ENCODE results near the gene AATF.

Gene AATF

DNA sequence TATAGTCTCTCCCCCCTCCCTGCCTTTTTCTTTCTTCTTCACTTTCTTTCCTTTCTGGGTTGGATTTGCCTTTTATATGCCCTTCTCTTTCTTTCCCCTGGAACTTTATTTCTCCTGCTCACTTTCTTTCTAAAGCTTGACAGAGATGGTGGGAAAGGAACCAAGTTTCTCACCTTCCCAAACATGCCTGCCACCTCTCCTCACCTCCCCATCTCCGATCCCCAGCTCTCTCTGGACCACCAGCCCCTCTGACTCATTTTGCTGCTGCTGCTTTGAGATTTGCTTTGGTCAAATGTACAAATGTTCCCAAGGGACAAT lies 18.2 kb upstream of the AATF start:
- in situ Hi-C loops (cut with HindIII; ENCODE audit: low sequenced_read_pairs) = loop anchor here (10.0 kb wide), 1 partner anchor 46 kb away; no protein-coding TSS in a partner anchor

DNA sequence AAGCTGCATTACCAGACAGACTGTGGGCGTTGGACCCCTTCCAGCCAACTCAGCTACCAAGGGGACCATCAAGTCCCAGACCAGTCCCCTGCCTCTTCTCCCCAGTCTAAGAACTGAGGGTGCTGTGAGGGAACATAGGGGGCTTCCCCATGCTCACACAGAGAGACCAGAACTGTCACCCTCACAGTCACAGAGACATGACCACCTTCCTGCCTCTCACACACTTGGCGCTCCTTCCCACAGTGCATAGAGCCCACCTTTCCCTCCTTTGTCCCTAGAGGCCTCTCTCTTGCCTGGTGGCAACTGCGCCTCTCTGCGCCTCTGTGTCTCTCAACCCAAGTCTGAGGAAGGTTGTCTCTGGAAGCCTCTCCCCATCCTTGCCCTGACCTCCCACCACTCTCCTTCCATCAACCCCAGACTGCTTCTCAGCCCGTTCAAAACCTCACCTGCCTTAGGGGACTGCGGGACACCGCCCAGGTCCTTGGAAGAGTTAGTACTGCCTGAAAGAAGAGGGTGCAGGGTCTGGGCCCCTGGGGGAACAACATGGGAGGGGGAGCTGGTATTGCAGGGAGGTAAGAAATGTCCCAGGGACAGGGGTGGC lies 17.6 kb upstream of the AATF start:
- in situ Hi-C loops (cut with HindIII; ENCODE audit: low sequenced_read_pairs) = loop anchor here (10.0 kb wide), 1 partner anchor 46 kb away; no protein-coding TSS in a partner anchor

DNA sequence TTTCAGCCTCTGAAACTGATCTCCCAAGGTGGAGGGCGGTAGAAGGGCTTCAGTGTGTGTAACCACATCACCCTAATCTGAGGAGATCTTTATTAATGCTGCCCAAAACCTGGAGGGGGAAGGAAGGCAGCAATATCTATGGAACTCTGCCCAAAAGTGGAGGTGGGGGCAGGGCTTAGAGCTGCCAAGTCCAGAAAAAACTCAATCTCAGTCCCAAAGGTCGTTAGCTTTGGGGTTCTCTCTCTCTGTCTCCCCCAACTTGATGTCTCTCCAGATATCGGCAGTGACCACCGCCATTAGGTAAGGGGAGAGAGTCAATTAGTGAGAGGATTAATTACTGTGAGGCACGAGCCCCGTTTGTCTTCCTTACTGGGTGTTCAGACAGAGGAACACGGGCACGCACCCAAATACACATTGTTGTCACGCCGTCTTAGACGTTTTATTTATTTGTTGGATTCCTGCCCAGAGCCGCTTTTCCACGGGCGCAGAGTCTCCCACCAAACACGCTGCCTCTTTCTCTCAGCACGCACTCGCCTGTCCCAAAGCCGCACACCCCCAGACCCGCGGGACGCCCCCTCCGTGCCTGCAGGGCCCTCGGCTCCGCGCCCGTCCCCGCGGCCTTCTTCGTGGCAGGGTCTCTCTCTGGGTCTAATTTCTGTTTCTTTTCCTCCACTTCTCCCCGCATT lies 16.9 kb upstream of the AATF start:
- in situ Hi-C loops (cut with HindIII; ENCODE audit: low sequenced_read_pairs) = loop anchor here (10.0 kb wide), 1 partner anchor 47 kb away; no protein-coding TSS in a partner anchor

DNA sequence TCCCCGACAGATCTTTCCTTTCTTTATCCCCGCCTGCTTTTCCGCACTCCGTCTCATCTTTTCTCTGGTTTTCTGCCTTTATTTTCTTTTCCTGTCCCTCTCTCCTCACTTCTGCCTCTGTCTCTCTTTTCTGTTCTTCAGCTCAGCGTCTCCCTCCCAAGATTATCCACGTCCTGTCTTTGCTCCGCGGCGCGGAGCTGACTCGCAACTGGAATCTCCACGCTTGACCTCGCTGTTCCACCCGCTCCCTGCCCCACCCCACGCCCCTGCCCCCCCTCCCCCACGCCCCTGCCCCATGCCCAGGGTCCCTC lies 16.4 kb upstream of the AATF start:
- in situ Hi-C loops (cut with HindIII; ENCODE audit: low sequenced_read_pairs) = loop anchor here (10.0 kb wide), 1 partner anchor 48 kb away; no protein-coding TSS in a partner anchor

DNA sequence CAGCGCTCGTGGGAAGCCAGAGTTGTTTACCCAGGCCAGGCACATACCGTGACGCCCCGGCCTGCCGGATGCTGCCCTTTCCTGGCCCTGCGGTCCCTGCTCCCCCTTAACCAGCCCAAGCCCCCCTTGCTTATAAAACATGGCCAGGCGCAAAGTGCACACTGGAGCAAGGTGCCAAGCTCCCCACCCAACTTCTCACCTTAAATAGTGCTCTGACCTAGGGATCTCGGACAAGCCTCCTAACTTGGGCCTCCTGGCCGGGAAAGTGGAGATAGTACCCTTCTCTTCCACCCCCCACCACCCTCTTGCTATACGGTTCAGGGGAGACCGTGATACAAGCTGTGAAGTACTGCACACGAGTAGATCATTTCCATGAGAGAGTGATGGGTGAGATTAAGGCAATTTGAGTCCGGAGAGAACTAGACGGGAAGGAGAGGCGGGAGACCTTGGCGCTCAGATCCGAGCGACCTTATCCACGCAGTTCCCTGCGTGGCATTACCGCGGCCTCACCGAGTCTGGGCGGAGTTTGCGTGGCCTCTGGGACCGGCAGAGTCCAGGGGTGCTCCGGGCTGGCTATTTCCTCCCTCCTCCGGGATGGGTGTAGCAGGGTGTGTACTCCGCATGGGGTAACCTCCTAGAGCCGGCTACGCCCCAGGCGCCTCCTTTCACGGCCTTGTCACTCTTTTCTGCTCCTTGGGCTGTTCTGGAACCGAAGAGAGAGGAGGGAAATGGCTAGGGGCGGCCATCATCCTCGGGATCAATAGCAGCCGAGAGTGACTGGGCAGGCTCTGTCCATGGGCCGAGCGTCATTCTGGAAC lies 15.9 kb upstream of the AATF start:
- in situ Hi-C loops (cut with HindIII; ENCODE audit: low sequenced_read_pairs) = loop anchor here (10.0 kb wide), 1 partner anchor 48 kb away; no protein-coding TSS in a partner anchor

DNA sequence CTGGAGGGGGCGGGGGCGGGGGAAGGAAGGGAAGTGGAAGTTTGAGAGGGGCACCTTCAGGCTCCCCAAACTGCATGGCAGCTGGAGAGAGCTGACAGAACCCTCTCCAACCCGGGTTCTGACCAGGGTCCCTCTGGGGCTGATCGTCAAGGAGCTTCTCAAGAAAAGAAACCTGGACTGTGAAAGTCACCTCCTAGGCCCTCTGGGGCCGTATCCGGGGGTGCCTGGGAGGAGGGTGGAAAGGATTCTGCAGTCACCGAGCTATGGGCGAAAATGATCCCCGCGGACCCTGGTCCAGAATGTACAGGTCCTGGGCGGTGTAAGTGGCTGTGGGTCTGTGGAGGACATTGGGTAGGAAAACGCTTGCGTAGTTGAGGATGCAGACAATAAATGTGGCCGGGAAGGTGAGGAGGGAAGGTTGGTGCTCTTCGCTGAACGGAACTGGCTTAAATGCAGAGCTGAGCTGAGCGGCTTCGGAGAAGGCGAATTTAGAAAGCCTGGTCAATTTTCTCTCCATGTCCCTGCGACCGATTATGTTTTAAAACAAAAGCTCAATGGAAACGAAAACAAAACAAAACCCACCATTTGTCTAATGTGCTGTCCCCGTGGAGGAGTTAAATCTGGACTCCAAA lies 15.1 kb upstream of the AATF start:
- in situ Hi-C loops (cut with HindIII; ENCODE audit: low sequenced_read_pairs) = loop anchor here (10.0 kb wide), 1 partner anchor 49 kb away; no protein-coding TSS in a partner anchor

- in situ Hi-C loops (cut with HindIII; ENCODE audit: low sequenced_read_pairs) = loop anchor here (10.0 kb wide), 1 partner anchor 49 kb away; no protein-coding TSS in a partner anchor
Measured at GRCh38 chr17:36934144-36934691, 14.5 kb upstream of the AATF start.

GRCh38 chr17:36934692-36935630 lies 13.8 kb upstream of the AATF start:
- in situ Hi-C loops (cut with HindIII; ENCODE audit: low sequenced_read_pairs) = loop anchor here (5.0 to 10.0 kb wide), 2 partner anchors 50 to 73 kb away; no protein-coding TSS in a partner anchor

GRCh38 chr17:36935671-36936454 lies 12.9 kb upstream of the AATF start:
- in situ Hi-C loops (cut with HindIII; ENCODE audit: low sequenced_read_pairs) = loop anchor here (5.0 to 10.0 kb wide), 2 partner anchors 51 to 74 kb away; no protein-coding TSS in a partner anchor

DNA sequence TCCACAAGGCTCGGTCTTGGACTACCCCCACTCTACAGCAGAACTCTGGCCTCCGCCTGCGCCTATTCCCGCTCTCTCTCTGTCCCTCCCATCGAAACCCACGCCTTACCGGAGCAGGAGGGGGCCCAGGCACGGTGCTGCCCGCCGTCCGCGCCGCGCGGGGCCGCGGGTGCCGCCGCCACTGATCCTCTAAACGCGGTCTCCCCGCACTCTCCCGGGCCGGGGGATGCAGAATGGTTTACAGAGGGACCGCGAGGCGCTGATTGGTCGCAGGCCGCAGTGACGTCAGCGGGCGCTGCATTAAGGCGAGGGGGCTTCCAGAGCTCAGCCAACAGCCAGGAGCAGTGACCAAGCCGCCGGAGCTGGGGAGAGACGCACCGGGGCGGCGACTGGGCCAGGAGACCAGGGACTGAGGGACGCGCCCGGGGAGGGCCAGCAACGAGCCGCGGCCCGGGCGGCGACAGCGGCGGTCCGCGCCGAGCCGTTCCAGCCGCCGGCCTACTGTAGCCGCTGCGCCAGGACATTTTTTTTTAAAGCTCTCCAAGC lies 12.2 kb upstream of the AATF start:
- in situ Hi-C loops (cut with HindIII; ENCODE audit: low sequenced_read_pairs) = loop anchor here (5.0 to 10.0 kb wide), 2 partner anchors 52 to 74 kb away; no protein-coding TSS in a partner anchor

- in situ Hi-C loops (cut with HindIII; ENCODE audit: low sequenced_read_pairs) = loop anchor here (5.0 to 10.0 kb wide), 2 partner anchors 52 to 75 kb away; no protein-coding TSS in a partner anchor
Measured at GRCh38 chr17:36937001-36937958, 11.5 kb upstream of the AATF start, which contains the start of gene LHX1. Gene LHX1 (plus strand): TSS chr17:36937475. CDS start chr17:36938198, 723 bp downstream.

GRCh38 chr17:36937959-36938565 lies 10.7 kb upstream of the AATF start:
- in situ Hi-C loops (cut with HindIII; ENCODE audit: low sequenced_read_pairs) = loop anchor here (5.0 to 10.0 kb wide), 2 partner anchors 53 to 76 kb away; no protein-coding TSS in a partner anchor

DNA sequence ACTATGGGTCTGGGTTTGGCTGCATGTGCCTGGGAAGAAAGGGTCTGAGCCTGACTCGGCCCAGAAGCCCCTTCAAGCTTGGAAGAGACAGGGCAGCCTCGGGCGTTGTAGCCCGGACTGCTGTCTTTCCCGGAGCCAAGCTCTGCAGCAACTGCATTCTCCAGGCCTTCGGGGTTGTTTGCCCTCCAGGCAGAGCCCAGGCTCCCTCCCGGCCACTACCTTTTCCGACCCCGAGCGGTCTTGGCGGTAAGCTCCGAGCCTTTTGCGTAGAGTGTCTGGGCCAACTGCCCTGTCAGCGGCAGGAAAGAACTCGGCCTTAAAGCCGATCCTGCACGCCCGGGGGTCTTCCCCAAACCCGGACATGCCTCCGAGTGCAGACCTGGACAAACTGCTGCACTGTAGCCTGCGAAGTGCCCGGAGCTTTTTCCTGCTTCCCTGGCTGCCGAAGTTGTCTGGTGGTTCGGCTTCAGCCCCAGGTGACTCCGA lies 10.1 kb upstream of the AATF start:
- in situ Hi-C loops (cut with HindIII; ENCODE audit: low sequenced_read_pairs) = loop anchor here (5.0 to 10.0 kb wide), 2 partner anchors 54 to 76 kb away; no protein-coding TSS in a partner anchor

DNA sequence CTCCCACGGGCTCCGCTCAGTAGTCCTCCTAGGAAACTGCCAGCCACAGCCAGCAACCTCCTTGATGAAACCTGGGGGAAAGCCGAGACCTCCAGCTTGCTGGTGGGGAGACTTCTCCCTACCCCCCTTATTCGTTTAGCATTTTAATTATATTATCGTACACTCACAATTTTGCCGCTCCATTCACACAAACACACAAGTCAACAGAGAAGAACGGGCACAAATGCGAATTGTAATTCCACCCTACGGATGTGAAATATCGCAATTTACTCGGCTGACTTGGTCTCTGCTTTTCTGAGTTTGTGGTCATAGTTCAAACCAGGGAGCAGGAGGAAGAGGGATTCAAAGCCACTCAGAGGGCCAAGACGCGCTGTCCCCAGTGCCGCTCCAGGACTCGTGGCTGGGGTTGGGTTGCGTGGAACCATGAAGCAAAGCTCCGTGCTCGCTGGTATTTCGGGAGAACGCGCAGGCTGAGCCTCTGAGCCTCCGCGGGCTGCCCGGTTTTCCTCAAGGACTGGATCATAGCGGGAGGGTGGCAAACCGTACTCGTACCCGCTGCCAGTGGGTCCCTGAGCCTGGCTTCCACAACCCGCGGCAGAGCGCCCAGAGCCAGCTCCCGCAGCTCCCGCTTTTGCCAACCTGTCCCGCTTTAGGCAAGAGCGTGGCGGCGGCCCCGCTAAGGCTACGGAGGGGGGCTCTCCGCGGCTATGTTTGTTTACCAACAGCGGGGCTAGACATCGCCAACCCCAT lies 9.5 kb upstream of the AATF start:
- in situ Hi-C loops (cut with HindIII; ENCODE audit: low sequenced_read_pairs) = loop anchor here (5.0 to 10.0 kb wide), 2 partner anchors 54 to 77 kb away; no protein-coding TSS in a partner anchor

DNA sequence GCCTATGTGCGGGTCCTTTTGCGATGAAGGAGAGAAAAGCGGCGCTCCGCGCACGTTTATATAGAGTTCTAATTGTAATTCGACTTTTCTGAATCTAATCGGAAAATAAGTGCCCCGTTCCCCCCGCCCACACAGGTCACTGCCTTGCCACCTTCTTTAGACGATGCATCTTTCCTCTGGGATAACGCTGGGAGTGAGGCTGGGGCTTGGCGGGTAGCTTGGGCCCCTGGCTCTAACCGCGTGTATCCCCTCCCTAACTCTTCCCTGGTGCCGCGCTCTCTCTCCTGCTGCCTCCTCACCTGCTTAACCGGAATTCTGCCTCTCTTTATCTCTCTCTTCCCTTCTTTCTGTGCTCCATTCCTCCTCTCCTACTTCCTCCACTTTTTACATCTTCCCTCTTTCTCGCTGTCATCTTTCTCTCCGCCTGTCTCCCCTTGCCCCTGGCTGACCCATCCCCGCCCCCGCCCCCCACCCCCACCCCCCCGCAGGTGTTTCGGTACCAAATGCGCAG lies 8.9 kb upstream of the AATF start:
- in situ Hi-C loops (cut with HindIII; ENCODE audit: low sequenced_read_pairs) = loop anchor here (5.0 to 10.0 kb wide), 2 partner anchors 55 to 78 kb away; no protein-coding TSS in a partner anchor

Data from endothelial cell of hepatic sinusoid (primary cell).